ENCODE results near the gene ARFIP1.
"Not testable (repeated sequence)": the region's sequence is repeated elsewhere in the genome, so short reads cannot be mapped to it uniquely, and the experiment has no call there.

ARFIP1 gene, protein sequence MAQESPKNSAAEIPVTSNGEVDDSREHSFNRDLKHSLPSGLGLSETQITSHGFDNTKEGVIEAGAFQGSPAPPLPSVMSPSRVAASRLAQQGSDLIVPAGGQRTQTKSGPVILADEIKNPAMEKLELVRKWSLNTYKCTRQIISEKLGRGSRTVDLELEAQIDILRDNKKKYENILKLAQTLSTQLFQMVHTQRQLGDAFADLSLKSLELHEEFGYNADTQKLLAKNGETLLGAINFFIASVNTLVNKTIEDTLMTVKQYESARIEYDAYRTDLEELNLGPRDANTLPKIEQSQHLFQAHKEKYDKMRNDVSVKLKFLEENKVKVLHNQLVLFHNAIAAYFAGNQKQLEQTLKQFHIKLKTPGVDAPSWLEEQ

DNA sequence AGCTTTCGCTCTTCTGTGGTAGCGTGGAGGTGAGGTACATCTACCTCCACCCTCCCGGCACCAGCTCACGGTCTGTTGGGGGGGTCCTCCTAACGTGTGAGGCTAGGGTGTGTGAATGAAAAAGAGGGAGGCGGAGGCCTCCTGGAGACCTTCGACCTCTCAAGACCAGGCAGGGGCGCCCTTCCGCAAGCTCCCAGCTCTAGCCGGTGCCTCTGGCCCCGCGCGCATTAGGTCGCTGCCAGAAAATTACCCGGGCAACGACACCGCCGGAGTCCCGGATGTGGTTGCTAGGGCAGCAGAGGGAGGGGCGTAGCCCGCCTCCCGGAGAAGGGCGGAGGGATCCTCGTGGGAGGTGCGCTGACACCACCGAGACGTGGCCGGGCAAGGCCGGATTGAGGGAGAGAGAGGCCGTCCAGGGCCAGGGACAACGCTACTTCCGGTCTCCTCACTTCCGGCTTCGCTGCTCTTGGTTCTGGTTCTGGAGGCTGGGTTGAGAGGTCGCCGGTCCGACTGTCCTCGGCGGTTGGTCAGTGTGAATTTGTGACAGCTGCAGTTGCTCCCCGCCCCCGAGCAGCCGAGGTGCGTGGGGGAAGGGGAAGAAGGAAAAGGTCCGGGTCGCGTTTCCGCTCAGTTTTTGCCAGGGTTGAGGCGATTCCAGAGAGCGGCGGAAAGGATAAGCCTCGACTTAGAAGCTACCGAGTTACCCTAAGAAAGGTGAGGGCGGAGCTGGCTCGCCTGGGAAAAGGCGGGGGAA lies at the start of gene ARFIP1, which contains the start of gene TIGD4:
TSS of gene ARFIP1 (plus strand) at position 442 of the 754 bp plus-strand sequence. CDS start 49,680 bp downstream, outside the sequence.
TSS of gene TIGD4 (minus strand) at position 218 of the 754 bp plus-strand sequence. CDS start 8,726 bp downstream, outside the sequence.
- peak; percentile 91 for DNase-seq

DNA sequence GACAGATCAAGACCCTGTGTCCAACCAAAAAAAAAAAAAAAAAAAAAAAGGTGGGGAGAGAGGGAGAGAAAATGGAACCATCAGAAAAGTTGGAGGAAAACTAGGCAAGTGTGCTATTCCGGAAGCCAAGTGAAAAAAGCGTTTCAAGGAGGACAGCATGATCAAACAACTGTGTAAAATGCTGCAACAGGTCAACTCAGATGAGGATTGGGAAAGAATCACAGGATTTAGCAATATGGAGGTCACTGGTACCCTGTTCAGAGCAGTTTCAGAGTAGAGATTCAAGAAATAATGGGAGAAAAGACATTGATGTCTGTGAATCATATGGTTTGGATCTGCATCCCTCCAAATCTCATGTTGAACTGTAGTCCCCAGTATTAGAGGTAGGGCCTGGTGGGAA lies 47.8 kb upstream of the ARFIP1 start:
- DNase-seq = no peak

DNA sequence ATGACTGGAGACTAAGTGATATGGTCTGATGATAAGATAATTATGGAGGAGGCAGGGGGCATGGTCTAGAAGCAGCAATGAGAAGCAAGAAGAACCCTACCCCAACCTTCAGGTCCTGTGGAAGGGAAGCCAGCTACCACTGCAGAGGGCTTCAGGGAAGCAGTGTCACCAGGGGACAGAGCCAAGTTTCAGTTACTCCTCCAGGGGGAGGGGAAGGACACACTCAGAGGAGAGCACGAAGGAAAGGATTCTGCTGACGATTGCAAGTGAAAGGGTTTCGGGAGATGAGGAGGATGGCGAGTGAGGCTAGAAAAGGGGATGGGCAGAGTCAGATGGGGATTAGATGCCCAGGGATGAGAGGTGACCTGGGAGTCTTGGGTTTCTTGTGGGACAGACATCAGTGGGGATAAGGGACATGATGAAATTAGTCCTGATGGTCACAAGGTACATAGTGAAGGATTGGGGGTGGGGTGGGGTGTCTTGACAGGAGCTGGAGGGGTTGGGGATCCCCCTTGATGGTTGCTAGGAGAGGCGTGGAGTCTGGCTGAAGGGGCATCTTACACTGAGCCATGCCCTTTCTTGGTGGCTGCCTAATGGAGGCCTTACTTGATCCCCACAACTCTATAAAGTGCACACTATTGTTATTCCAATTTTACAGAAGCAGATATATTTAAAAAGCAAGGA lies 45.6 kb upstream of the ARFIP1 start:
- DNase-seq = no peak

DNA sequence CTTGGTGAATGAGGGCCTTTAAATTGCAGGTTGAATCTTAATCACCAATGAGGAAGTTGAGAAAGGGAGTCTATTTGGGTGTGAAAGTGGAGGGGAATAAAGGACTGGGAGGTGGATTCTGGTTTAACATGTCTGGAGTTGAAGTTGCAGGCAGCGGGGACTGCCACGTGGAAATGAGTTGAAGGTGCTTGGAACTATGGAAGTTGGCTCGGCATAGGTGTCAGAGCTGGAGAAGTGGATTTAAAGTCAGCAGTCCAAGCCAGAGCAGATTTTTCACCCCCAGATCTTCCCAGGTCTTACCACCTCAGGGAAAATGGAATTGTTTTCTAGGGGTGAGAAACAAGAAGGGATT lies 45.1 kb upstream of the ARFIP1 start:
- DNase-seq = no peak

DNA sequence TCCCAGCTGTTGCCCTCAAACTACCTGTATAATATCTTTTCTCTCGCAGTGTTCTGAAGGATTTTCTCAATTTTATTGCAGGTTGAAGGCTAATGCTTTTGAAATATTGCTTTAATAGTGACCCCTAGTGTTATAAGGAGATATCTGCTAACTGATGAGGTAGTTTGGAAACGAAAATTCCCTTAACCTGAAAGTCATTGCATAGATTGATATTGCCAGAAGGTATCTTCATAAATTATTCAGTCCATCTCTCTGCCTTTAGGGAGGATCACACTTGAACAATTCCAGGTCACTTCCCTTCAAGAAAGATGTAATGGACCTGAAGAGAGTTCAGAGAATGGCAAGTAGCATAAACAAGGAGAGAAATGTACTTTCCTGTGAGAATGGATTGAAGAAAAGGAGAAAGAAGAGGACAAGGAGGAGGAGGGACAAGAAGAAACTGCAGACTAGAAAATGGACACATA lies 44.3 kb upstream of the ARFIP1 start:
- peak; percentile 11 for DNase-seq

DNA sequence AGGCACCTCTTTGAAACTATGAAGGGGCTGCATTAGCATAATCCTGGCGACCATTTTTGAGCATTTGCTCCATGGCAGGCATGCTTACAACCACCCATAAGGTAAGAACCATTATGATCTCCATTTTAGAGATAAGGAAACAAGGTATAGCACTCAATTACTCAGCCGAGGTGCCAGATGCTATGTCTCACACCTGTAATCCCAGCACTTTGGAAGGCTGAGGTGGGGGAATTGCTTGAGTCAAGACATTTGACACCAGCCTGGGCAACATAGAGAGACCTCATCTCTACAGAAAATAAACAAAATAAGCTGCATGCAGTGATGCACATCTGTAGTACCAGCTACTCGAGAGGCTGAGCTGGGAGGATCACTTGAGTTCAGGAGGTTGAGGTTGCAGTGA lies 43.8 kb upstream of the ARFIP1 start:
- DNase-seq = no peak

DNA sequence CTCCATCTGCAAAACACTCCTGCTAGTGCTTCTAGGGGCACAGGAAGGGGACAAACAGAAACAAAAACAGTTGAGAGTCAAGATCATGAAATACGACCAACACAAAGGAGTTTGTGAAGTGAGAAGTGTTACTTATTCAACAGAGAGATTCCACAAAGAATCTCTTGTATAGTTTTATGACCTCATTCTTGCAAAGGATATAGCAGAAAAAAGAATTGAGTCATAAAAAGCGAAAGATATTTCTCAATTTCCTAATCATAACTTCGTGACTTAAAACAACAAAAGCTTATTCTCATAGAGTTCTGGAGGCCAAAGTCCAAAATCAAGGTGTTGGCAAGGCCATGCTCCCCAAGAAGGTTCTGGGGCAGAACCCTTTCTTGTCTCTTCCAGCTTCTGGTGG lies 40.9 kb upstream of the ARFIP1 start:
- DNase-seq = no peak

DNA sequence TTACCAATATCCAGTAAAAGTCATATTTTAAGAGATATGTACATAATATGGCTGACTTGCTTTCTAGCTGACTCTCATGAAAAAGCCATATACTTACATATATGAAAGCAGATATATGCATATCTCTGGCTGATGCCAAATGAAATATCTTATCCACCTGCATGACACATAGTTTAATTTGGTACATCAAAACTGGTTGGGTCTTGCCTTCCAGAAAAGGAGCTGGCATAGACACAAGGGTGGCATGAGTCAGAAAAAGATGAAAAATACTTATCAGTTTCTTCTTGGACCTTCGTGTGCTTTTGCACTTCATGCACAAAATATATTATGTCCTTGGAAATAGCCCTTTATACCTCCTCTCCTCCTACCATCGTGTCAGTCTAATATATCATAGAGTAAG lies 32.3 kb upstream of the ARFIP1 start:
- DNase-seq = no peak

DNA sequence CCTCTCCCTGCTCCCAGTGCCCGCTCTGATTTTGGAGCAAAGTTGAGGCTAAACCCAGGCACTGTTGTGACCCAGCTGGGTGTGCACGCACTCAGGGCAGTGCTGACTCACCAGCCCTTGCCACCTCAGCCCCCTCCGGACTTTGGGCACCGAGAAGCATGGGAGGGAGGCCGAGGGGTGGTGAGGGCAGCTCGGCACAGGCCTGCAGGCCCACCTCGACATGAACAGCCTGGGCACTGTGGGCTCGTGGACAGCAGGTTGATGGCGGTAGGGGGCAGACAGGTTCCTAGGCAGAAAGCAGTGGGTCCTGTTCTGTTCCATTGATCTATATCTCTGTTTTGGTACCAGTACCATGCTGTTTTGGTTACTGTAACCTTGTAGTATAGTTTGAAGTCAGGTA lies 31.1 kb upstream of the ARFIP1 start:
- no peak for DNase-seq

DNA sequence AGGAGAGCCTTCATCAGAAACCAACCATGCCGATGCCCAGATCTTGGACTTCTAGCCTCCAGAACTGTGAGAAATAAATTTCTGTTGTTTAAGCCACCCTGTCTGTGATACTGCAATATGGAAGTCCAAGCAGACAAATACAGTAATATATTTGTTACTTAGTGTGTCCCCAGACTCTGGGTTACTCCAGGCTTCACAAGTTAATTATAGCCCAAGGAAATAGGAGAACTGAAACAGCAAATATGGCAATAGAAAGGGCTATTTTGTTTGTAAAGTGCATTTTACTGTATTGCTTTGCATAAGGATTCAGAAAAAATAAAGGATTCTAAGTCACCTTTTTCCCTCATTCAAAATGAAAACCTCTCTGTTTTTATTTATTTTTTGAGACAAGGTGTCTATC lies 16.0 kb upstream of the ARFIP1 start:
- DNase-seq = no peak

DNA sequence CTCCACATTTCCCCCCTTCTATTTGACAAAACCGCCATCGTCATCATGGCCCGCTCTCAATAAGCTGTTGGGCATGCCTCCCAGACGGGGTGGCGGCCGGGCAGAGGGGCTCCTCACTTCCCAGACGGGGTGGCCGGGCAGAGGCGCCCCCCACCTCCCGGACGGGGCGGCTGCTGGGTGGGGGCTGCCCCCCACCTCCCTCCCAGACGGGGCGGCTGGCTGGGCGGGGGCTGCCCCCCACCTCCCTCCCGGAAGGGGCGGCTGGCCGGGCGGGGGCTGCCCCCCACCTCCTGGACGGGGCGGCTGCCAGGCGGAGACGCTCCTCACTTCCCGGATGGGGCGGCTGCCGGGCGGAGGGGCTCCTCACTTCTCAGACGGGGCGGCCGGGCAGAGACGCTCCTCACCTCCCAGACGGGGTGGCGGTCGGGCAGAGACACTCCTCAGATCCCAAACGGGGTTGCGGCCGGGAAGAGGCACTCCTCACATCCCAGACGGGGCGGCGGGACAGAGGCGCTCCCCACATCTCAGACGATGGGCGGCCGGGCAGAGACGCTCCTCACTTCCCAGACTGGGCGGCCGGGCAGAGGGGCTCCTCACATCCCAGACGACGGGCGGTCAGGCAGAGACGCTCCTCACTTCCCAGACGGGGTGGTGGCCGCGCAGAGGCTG lies 14.6 kb upstream of the ARFIP1 start:
- not testable (repeated sequence) for DNase-seq

DNA sequence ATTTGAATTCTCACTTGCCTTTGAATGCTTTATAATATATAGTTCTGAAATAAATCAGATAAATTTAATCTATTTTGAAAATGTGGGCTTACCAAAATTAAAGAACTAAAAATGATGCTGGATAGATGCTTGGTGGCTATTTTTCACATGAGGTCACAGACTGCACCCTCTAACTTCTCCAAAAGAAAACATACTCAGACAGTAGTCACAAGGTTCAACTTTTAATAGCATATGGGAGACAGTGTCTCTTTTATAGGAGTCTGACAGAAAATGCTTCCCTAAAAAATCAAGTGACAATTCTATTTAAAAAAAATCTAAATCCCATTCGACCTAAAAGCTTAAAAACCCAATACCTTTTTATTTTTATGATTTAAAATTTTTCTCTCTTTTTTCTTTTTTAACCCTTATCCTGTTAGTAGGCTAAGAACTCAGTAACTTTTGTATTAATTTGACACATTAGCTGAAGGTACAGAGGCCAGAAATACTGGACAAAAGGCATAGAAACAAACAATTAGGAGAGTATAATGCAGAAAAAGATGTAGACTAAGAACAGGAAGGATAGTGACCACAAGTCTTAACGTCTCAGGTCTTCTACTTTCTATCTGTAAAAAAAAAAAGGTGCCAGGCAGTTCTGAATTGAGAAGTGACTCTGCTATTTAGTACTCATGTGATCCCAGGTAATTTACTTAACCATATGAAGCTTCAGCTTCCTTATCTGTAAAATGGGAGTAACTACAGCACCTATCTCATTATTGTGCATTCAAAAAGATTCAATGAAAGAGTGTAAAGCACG lies 7.8 kb upstream of the ARFIP1 start:
- no peak for DNase-seq

DNA sequence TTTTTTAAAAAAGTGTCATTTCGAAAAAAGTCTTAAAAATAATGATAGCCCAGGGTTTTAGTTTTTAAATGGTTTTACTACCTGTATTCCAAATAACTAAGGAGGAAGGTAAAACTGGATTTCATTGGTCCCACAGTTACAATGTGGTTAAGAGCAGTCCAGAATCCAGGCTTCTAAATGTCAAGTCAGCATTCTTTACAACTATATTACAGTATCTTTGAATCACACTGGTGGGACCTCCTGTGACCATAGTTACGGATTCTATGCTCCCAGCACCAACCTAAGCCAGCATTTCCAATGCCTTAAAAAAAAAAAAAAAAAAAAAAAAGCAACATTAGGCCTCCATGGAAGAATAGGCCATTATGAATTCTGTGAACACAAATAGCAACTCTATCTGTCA lies 6.4 kb upstream of the ARFIP1 start:
- no peak for DNase-seq

DNA sequence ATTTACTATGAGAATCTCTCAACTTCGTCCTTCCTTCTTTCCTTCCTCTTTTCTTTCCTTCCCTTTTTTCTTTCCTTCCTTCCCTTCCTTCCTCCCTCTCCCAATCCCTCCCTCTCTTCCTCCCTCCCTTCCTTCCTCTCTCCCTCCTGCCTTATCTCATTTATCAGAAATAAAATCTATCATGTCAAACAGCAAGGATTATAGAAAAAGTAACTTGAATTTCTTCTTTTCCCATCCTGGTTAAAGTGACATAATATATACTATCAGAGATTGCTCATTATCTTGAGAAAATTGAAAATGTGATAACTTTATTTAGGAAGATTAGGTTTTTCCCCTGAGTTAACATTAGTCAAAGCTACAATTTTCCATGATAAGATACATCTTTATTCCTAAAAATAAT lies 5.8 kb upstream of the ARFIP1 start:
- no peak for DNase-seq

DNA sequence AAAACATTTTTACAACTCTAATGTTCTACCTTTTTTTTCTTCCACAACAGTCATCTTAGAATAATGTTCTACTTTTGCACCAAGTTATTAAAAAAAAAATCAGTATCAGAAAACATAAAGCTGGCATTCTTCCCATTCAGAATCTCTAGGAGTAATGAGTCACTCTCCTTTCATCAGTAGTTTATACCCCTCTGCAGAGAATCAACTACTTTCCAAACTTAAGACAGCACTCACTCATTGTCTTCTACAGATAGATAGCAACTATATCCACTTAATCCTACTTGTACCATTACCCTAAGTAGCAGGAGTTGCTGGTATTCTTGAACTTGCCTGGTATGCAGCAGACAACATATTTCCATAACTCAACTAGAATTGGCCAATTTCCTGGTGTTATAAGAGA lies 3.4 kb upstream of the ARFIP1 start:
- no peak for DNase-seq

DNA sequence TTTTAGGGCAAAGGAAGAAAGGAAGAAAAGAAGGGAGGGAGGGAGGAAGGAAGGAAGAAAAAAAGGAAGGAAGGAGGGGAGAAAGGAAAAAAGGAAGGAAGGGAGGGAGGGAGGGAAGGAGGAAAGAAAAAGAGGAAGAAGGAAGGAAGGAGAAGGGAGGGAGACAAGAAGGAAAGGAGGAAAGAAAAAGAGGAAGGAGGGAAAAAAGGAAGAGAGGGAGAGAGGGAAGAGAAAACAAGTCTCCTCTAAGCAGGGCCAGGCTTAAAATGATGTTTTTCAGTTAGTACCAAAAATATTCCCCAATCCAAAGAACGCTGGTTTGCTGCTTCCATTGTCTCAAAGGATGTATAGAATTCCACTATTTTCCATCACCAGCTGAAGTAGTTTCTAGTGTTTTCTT lies 2.3 kb upstream of the ARFIP1 start:
- DNase-seq = no peak

DNA sequence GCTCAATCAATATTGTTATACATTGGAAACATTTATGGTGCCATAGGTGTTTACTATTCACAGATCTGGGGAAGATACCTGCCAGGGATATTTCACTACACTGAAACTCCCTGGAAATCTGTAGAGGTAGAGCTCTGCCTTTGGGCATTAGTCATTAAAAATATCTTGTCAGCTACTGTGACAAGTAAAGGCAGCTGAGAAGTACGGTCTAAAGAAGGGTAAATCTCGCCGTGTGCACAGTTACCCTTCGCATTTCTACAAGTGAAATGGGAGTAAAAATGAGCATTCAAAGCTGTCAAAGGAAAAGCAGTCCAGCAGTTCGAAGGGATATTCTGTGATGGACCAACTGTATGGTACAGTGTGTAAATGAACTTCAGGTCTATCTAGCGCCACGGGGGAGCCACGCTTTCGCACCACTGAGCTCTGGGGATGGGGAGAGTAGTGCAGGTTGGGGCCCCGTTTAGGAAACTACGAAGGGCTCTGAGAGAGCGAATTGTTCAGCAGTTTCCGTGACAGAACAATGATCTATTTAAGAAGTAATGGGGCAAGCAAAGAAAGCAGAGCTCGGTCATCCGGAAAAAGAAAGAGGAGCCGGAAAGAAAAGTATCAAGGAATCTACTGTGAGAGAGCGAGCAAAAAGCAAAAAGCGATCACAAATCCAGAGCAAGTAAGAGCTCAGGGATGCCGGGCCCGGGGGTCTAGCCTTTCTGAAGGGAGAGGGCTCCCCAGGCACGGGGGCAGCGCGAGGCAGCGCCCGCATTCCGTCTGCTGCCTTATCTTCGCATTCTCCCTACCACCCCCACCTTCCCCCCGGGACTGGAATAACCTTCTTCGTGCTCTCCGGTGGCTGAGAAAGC lies 870 bp upstream of the ARFIP1 start:
- DNase-seq = peak; percentile 51

DNA sequence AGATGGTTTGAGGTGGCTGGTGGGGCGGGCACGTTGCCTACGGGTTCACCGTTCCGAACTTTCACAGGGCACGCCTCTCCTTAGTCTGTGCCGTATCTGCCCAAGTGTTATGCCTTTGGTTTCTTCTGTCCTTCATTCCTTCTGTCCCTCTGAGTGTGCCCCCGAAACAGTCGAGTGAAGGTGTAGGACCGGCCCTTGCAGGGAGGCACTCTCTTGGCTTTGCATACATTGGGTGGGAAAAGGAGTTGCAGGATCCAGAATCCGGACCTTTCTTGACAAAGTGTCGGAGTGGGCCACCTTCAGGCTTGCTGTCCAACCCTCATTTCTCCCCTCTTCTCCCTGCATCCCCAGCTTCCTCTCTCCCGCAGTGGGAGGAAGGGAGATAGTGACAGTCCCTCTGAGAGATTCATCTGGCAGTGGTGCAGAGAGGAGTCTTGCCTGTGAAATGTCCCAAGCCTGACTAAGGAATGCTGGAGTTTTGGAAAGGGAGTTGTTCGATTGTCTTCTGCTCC lies 569 bp downstream of the ARFIP1 start:
- DNase-seq = no peak

DNA sequence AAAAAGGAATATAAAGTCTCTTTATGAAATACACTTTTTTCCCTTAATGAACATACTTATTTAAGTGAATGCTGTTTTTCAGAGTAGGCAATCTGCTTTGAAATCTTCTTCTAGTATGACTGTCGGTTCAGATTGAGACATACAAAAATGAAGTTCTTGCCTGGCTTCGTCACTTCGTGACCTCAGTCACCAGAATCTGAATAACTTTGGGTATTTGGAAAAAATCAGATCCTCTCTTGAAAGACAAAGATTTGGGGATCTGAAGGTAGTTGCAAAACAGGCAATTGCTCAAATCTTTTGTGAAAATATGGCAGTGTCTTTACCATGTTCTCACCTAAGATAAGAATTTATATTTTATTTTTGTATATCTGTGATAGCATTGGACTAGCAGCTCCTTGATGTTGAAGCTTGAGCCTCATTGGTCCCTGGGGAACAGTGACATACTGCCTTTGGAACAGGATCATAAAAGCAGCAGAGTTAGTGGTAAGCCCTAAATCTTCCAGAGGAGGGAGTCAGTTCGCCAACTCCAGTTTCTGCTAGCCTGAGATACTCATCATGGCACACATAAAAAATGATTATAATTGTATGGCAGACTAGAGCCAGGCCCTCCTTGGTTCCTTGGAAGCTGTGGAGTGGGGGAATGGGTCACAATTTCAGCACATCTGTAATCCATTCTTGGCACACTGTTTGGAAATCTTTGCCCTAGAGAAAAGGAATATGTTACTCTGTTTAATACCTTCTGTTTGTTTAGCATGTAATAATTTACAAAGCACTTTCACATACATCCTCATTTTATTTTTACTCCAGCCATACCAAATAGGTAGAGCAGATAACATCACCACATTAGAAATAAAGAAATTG lies 5.0 kb downstream of the ARFIP1 start:
- DNase-seq = no peak

Measured in NCI-H2227 treated with DMSO at 0.1 percent for 48 hours (cell line).